GM12878 (cell line): ENCODE data around the gene CACNG4. TPM values are rescaled to one million over a fixed set of nuclear protein-coding genes. Genes with fewer than 3 reads are reported as not detected.

Source experiments
- ATAC-seq: fragments of 200-7000 bp; cut with Tn5 transposase; 3 replicates; pipeline ENCODE4 v1.9.1; 2020; ENCODE audit warnings: mild to moderate bottlenecking, moderate library complexity
- BruUV-seq: library from RNA; stranded (reverse); fragments of 400-500 nt; replicated peaks from 2 replicates; lab custom pipeline; 2021; lab: Mats Ljungman, UMichigan
- CTCF ChIA-PET: fragments of 300-600 bp; sonication (Branson Sonifier 250); formaldehyde crosslinking; extraction: SDS; loops from one replicate; lab custom pipeline; 2021; ENCODE audit warnings: inconsistent platforms; lab: Yijun Ruan, JAX
- POLR2A ChIA-PET: fragments of 350-600 bp; formaldehyde crosslinking; extraction: SDS; loops from one replicate; lab custom pipeline; 2021; ENCODE audit warnings: inconsistent platforms; lab: Charles Lee
- RAD21 ChIA-PET: fragments of 300-600 bp; sonication (Branson Sonifier 250); formaldehyde crosslinking; loops from one replicate; lab custom pipeline; 2023; ENCODE audit warnings: antibody characterized with exemption; ENCODE audit not compliant: unreplicated experiment; lab: Charles Lee
- SMC1A ChIA-PET: fragments of 300-600 bp; sonication (Branson Sonifier 250); formaldehyde crosslinking; loops from one replicate; lab custom pipeline; 2023; ENCODE audit not compliant: unreplicated experiment, uncharacterized antibody; lab: Charles Lee
- DNase-seq: peaks from one replicate; pipeline ENCODE4 v3.0.0-alpha.2; 2011; ENCODE audit warnings: low read depth, low spot score
- FAIRE-seq: peaks from 3 replicates; lab custom pipeline; 2011; peaks lifted over from hg19 to GRCh38; lab: Jason Lieb, UNC
- H2AFZ ChIP-seq: 2 replicates; pipeline ENCODE4 v1.6.0; 2011; ENCODE audit warnings: low read depth, low read length, control low read depth; ENCODE audit not compliant: control insufficient read depth
- H3K27ac ChIP-seq: 2 replicates; pipeline ENCODE4 v1.5.1; 2011; ENCODE audit warnings: control low read depth; ENCODE audit not compliant: control insufficient read depth, insufficient read depth
- H3K27me3 ChIP-seq, 2 experiments: replicated peaks in 1 of 2; 2 replicates each; pipeline versions ENCODE4 v1.6.0 to v1.6.1; 2011; ENCODE audit warnings: low read length in 1 of 2; ENCODE audit not compliant: control insufficient read depth in 2 of 2, insufficient read depth in 2 of 2
- H3K36me3 ChIP-seq, 2 experiments: 2 replicates each; pipeline ENCODE4 v1.5.1; 2011; ENCODE audit warnings: low read length in 1 of 2; ENCODE audit not compliant: control insufficient read depth in 2 of 2, insufficient read depth in 2 of 2
- H3K4me1 ChIP-seq: 2 replicates; pipeline ENCODE4 v1.6.1; 2011; ENCODE audit warnings: mild to moderate bottlenecking, low read length, moderate library complexity, mixed read lengths; ENCODE audit not compliant: control insufficient read depth, insufficient read depth
- H3K4me2 ChIP-seq: 2 replicates; pipeline ENCODE4 v1.6.0; 2011; ENCODE audit warnings: control low read depth; ENCODE audit not compliant: control insufficient read depth, insufficient read depth
- H3K4me3 ChIP-seq: fragments of 200-600 bp; sonication (generic); 2 replicates; pipeline ENCODE4 v1.5.1; 2016
- H3K79me2 ChIP-seq: 2 replicates; pipeline ENCODE4 v1.6.0; 2011; ENCODE audit warnings: low read length; ENCODE audit not compliant: control insufficient read depth, insufficient read depth
- H3K9ac ChIP-seq: 2 replicates; pipeline ENCODE4 v1.8.0; 2011; ENCODE audit warnings: low read length, control low read depth, mixed read lengths; ENCODE audit not compliant: control insufficient read depth, insufficient read depth
- H3K9me3 ChIP-seq: replicated peaks from 3 replicates; pipeline ENCODE4 v1.5.1; 2011; ENCODE audit warnings: mild to moderate bottlenecking, low read length; ENCODE audit not compliant: control insufficient read depth, insufficient read depth
- H4K20me1 ChIP-seq: 2 replicates; pipeline ENCODE4 v1.6.0; 2011; ENCODE audit not compliant: control insufficient read depth, insufficient read depth
- ATF3 ChIP-seq: IDR thresholded peaks from 2 replicates; pipeline ENCODE4 v1.6.1; 2011; ENCODE audit warnings: low read depth, mild to moderate bottlenecking, low read length, moderate library complexity, borderline replicate concordance; ENCODE audit errors: extremely low read depth
- BRCA1 ChIP-seq: IDR thresholded peaks from 2 replicates; pipeline ENCODE4 v1.6.1; 2011; ENCODE audit warnings: low read depth, low read length, improper control_type of control experiment
- CHD2 ChIP-seq: IDR thresholded peaks from 2 replicates; pipeline ENCODE4 v1.6.1; 2011; ENCODE audit warnings: low read depth, low read length, improper control_type of control experiment, borderline replicate concordance
- DPF2 ChIP-seq: fragments of 450-650 bp; IDR thresholded peaks from 2 replicates; pipeline ENCODE4 v1.6.1; 2017; ENCODE audit warnings: mild to moderate bottlenecking
- E4F1 ChIP-seq: fragments of 450-650 bp; IDR thresholded peaks from 2 replicates; pipeline ENCODE4 v1.6.1; 2018; ENCODE audit warnings: borderline replicate concordance, mild to moderate bottlenecking; ENCODE audit not compliant: partially characterized antibody
- GATAD2B ChIP-seq: fragments of 450-650 bp; conservative IDR thresholded peaks from 2 replicates; pipeline ENCODE4 v1.6.1; 2017; ENCODE audit warnings: low read depth, mild to moderate bottlenecking, moderate library complexity
- KDM1A ChIP-seq: fragments of 200-600 bp; sonication (generic); IDR thresholded peaks from 2 replicates; pipeline ENCODE4 v1.6.1; 2016; ENCODE audit warnings: borderline replicate concordance
- KLF5 ChIP-seq: fragments of 450-650 bp; IDR thresholded peaks from 2 replicates; pipeline ENCODE4 v1.6.1; 2014; ENCODE audit warnings: mild to moderate bottlenecking; ENCODE audit not compliant: partially characterized antibody
- MEF2A ChIP-seq: IDR thresholded peaks from 2 replicates; pipeline ENCODE4 v1.6.1; 2011; ENCODE audit warnings: low read depth, mild to moderate bottlenecking, low read length, moderate library complexity; ENCODE audit not compliant: insufficient read depth
- NR2F1 ChIP-seq: fragments of 450-650 bp; conservative IDR thresholded peaks from 2 replicates; pipeline ENCODE4 v1.6.1; 2017; ENCODE audit warnings: mild to moderate bottlenecking
- RFX5 ChIP-seq: IDR thresholded peaks from 2 replicates; pipeline ENCODE4 v1.6.1; 2011; ENCODE audit warnings: low read depth, low read length, improper control_type of control experiment
- RUNX3 ChIP-seq: IDR thresholded peaks from 2 replicates; pipeline ENCODE4 v1.6.1; 2012; ENCODE audit warnings: low read length, inconsistent platforms
- SIX5 ChIP-seq: IDR thresholded peaks from 2 replicates; pipeline ENCODE4 v1.6.1; 2011; ENCODE audit warnings: mild to moderate bottlenecking, low read depth, low read length, moderate library complexity; ENCODE audit not compliant: severe bottlenecking
- SMC3 ChIP-seq: IDR thresholded peaks from 2 replicates; pipeline ENCODE4 v1.6.1; 2011; ENCODE audit warnings: low read length, improper control_type of control experiment, borderline replicate concordance
- SPI1 ChIP-seq: IDR thresholded peaks from 2 replicates; pipeline ENCODE4 v1.6.1; 2011; ENCODE audit warnings: low read depth, mild to moderate bottlenecking, low read length, moderate library complexity, borderline replicate concordance; ENCODE audit not compliant: insufficient read depth
- STAT3 ChIP-seq: IDR thresholded peaks from 2 replicates; pipeline ENCODE4 v1.6.1; 2011; ENCODE audit warnings: low read depth, low read length, improper control_type of control experiment
- TAF1 ChIP-seq: IDR thresholded peaks from 2 replicates; pipeline ENCODE4 v1.6.1; 2011; ENCODE audit warnings: mild to moderate bottlenecking, low read depth, low read length, borderline replicate concordance
- WRNIP1 ChIP-seq: IDR thresholded peaks from 2 replicates; pipeline ENCODE4 v1.6.1; 2011; ENCODE audit warnings: low read depth, low read length, improper control_type of control experiment, borderline replicate concordance
- WGBS: methylation state at CpG from one replicate; pipeline ENCODE4 v1.1.6; 2016; ENCODE audit warnings: low lambda C conversion rate; ENCODE audit not compliant: insufficient replicate concordance, insufficient coverage; ENCODE audit errors: missing lambda C conversion rate; 5-methylcytosine and 5-hydroxymethylcytosine counted together
- in situ Hi-C: fragments of 300-500 bp; cut with MboI; formaldehyde crosslinking; loops from 9 replicates; pipeline ENCODE4 v1.14.3; 2018; ENCODE audit warnings: mixed read lengths
- intact Hi-C: fragments of 100-400 bp; cut with micrococcal nuclease; formaldehyde crosslinking; loops from one replicate; pipeline ENCODE4 v1.14.2; 2022; ENCODE audit not compliant: unreplicated experiment
- polyA plus RNA-seq, 11 experiments: library from polyadenylated mRNA; depleted of rRNA in 4 of 11; unstranded in 6 of 11; stranded (reverse) in 5 of 11; fragments of >200 nt; fragmentation: Nextera tagmentation in 4 of 11; fragmentation: Illumina TruSeq in 1 of 11; extraction: Ambion mirVana in 4 of 11; extraction: Trizol in 1 of 11; gene quantifications; 1 replicate in 1 of 11; 2 replicates in 10 of 11; pipeline versions ENCODE4 v1.2.1 to v1.2.3, GENCODE V29; 2011 to 2016; ENCODE audit warnings: inconsistent platforms in 2 of 11, missing spikeins in 2 of 11, low read depth in 1 of 11
- total RNA-seq, 4 experiments: library from RNA; depleted of rRNA in 3 of 4; stranded (reverse); fragments of >200 nt in 3 of 4; fragmentation: Illumina TruSeq in 1 of 4; extraction: Trizol in 1 of 4; gene quantifications; 2 replicates each; pipeline versions ENCODE4 v1.2.1 to v1.2.3, GENCODE V29; 2013 to 2021

Gene CACNG4
- total and polyA plus RNA-seq, 10 of the 15 experiments (the other 5 are each of a cell fraction or from before 2014, with no cell fraction given) = 0.08 TPM; not detected in 8

GRCh38 chr17:66934040-66934439 lies 30.5 kb upstream of the CACNG4 start:
- in situ Hi-C loops = no loop called here
- ChIA-PET POLR2A (no interaction called here), SMC1A (no interaction called here), RAD21 (no interaction called here), CTCF (no interaction called here)
- Histone ChIP-seq H4K20me1 (no peaks in the 10 kb centered on the region), H3K27me3 (no peaks in the 10 kb centered on the region; a peak in 3 of 4 replicates), H3K9me3 (no peaks in the 10 kb centered on the region; the same call in 1 of the 3 replicates), H3K27ac (no peak overlapping the region), H3K4me3 (no peak overlapping the region), H3K9ac (no peak overlapping the region), H3K36me3 (no peaks in the 10 kb centered on the region), H3K4me2 (no peak overlapping the region), H3K79me2 (no peaks in the 10 kb centered on the region), H2AFZ (no peak overlapping the region), H3K4me1 (no peaks in the 10 kb centered on the region)
- WGBS = 0% methylated on average over 2 of the region's 2 CpGs
- no peak for DNase-seq
- TF ChIP-seq KLF5 = no peak
- TF ChIP-seq ATF3 = no peak
- TF ChIP-seq SPI1 = no peak
- no peak for TF ChIP-seq DPF2
- no peak for TF ChIP-seq CHD2
- TF ChIP-seq RUNX3 = no peak
- TF ChIP-seq WRNIP1 = no peak
- no peak for ATAC-seq
- FAIRE-seq = no peak
- intact Hi-C loops = no loop called here
- no TSS peak for BruUV-seq

- in situ Hi-C loops (no loop called here), intact Hi-C loops (no loop called here)
- DNase-seq (no peak), ATAC-seq (no peak), FAIRE-seq (no peak)
- Histone ChIP-seq H3K4me3 (no peak overlapping the region), H3K36me3 (no peaks in the 10 kb centered on the region), H2AFZ (no peak overlapping the region), H3K4me1 (no peaks in the 10 kb centered on the region), H3K9ac (no peak overlapping the region), H4K20me1 (no peaks in the 10 kb centered on the region), H3K27me3 (no peaks in the 10 kb centered on the region; a peak in 3 of 4 replicates), H3K27ac (no peak overlapping the region), H3K4me2 (no peak overlapping the region), H3K9me3 (no peaks in the 10 kb centered on the region; the same call in 1 of the 3 replicates), H3K79me2 (no peaks in the 10 kb centered on the region)
- ChIA-PET CTCF (no interaction called here), RAD21 (interaction anchor here (0.6 to 0.7 kb wide), 2 partner anchors 52 to 926 kb away, joined by 4 read pairs; no protein-coding TSS in a partner anchor), POLR2A (no interaction called here), SMC1A (no interaction called here)
- WGBS = 50% methylated on average over 2 of the region's 2 CpGs
- no TSS peak for BruUV-seq
- TF ChIP-seq RFX5 = no peak
- TF ChIP-seq WRNIP1 = no peak
- TF ChIP-seq GATAD2B = no peak
- no peak for TF ChIP-seq BRCA1
- TF ChIP-seq MEF2A = no peak
- TF ChIP-seq SMC3 = no peak
- no peak for TF ChIP-seq SIX5
- TF ChIP-seq DPF2 = no peak
- TF ChIP-seq CHD2 = no peak
- TF ChIP-seq STAT3 = no peak
- no peak for TF ChIP-seq KDM1A
- TF ChIP-seq NR2F1 = no peak
- no peak for TF ChIP-seq TAF1
- no peak for TF ChIP-seq E4F1
Measured at GRCh38 chr17:66935717-66936116, 28.8 kb upstream of the CACNG4 start.
